ENCODE results near the gene WDFY2. TPM values are rescaled to one million over a fixed set of nuclear protein-coding genes. Genes with fewer than 3 reads are reported as not detected.

The WDFY2 gene
- total RNA-seq, 1 experiment from 2014 or later: 25.7 TPM

DNA sequence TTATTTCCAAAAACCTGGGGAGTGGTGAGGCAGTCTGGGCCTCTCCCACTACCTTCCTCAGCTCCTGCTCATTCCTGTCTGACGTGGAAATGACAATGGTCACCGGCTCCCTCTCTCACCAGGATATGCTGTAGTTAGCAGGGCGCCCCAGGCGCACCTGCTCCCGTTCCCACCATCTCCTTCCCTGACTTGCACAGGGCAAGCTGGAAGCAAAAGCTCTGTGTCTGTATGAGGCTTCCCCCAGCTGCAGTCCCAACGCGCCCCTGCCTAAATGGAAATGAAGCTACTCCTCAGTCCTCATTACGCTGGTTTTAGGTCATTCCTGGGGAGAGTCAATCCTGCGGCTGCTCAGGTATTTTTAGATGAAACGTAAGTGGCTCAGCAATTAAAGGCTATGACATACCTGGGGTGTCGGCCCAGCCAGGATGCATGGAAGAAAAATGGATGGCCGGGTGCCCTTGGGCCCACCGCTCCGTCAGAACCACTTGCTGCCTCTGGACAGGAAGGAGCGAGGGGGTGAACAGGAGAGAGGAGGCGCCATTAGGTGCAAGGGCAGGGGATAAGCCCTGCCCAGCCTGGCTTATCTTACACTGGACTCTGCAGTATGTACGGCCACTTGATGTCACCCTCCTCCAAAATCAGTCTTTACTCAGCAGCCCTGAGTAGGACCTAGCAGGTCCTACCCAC is 187.3 kb downstream of the WDFY2 start (continued):
- TF ChIP-seq CBFB (CRISPR knock-in tag; IDR thresholded peaks at IDR 0.05; ENCODE audit: low read depth): no peak

DNA sequence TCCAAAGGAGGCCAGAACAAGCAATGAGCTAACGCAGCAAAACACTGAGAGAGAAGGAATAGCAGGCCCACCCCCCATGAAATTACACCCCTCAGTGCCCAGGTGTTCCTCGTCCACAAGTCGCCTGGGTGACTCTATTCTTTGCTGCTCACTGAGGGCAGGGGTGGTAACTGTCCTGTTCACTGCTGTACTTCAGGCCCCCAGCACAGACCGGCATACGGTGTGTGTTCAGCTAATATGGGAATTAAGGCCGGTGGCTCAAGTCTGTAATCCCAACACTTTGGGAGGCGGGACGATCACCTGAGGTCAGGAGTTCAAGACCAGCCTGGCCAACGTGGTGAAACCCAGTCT is 187.8 kb downstream of the WDFY2 start:
- DNase-seq (ENCODE audit: low spot score): no peak
- ATAC-seq: no peak
- H3K4me1 Mint-ChIP-seq: peaks cover 23% of the 10 kb centered on the region
- no peaks in the 10 kb centered on the region for H3K36me3 Mint-ChIP-seq
- no peak overlapping the region for H3K27ac Mint-ChIP-seq
- no peaks in the 10 kb centered on the region; the same call in 1 of the 2 replicates for H3K9me3 Mint-ChIP-seq
- TF ChIP-seq NR1H2 (CRISPR knock-in tag; IDR thresholded peaks at IDR 0.05) (no peak), PRRX2 (CRISPR knock-in tag; IDR thresholded peaks at IDR 0.05) (no peak), ZNF138 (CRISPR knock-in tag; conservative IDR thresholded peaks at IDR 0.05) (no peak), ZNF416 (CRISPR knock-in tag; IDR thresholded peaks at IDR 0.05) (no peak), IRF2 (CRISPR knock-in tag; IDR thresholded peaks at IDR 0.05; ENCODE audit: borderline replicate concordance, low read depth) (no peak), TCF7 (CRISPR knock-in tag; IDR thresholded peaks at IDR 0.05; ENCODE audit: low read depth) (no peak), RORB (CRISPR knock-in tag; IDR thresholded peaks at IDR 0.05) (no peak), E2F5 (CRISPR knock-in tag; IDR thresholded peaks at IDR 0.05) (no peak), SP1 (CRISPR knock-in tag; conservative IDR thresholded peaks at IDR 0.05) (no peak)
- TF ChIP-seq, protein P1, sequence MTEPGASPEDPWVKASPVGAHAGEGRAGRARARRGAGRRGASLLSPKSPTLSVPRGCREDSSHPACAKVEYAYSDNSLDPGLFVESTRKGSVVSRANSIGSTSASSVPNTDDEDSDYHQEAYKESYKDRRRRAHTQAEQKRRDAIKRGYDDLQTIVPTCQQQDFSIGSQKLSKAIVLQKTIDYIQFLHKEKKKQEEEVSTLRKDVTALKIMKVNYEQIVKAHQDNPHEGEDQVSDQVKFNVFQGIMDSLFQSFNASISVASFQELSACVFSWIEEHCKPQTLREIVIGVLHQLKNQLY (CRISPR knock-in tag; IDR thresholded peaks at IDR 0.05): no peak
- TF ChIP-seq, protein P2, sequence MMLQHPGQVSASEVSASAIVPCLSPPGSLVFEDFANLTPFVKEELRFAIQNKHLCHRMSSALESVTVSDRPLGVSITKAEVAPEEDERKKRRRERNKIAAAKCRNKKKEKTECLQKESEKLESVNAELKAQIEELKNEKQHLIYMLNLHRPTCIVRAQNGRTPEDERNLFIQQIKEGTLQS (CRISPR knock-in tag; conservative IDR thresholded peaks at IDR 0.05): no peak
- no peaks in the 10 kb centered on the region for H3K27me3 Mint-ChIP-seq (ENCODE audit: low read depth)
- ChIA-PET CTCF (interaction anchor here (1.2 to 7.3 kb wide), 4 partner anchors 11 to 647 kb away, joined by 3 to 65 read pairs (median 6); no protein-coding TSS in a partner anchor), POLR2A (no interaction called here)
- no peak overlapping the region for H3K4me3 Mint-ChIP-seq

DNA sequence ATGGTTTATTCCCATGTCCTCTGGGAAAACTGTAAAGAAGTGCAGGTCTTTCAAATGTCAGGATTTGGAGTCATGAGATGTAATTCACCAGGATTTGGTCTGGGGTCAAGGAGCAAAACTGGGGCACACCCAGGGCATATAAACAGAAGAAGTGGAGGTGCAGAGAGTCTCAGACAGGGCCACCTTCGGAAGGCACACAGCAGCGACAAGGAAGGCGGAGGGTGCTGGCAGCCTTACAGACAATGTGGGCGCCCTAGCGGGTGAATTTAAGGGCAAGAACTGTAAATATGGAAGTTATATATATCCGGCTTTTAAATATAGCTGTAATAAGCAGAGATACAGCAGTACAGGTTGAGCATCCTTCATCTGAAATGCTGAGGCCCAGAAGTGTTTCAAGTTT is 188.5 kb downstream of the WDFY2 start:
- DNase-seq (ENCODE audit: low spot score) (no peak), ATAC-seq (no peak)
- POLR2A ChIA-PET: no interaction called here
- H3K27ac Mint-ChIP-seq: no peak overlapping the region; the same call in 1 of the 2 replicates
- H3K4me3 Mint-ChIP-seq: no peak overlapping the region
- CTCF ChIA-PET: interaction anchor here (7.3 kb wide), 1 partner anchor 25 kb away, joined by 65 read pairs; no protein-coding TSS in a partner anchor
- no peaks in the 10 kb centered on the region; the same call in 1 of the 2 replicates for H3K9me3 Mint-ChIP-seq
- peaks cover 19% of the 10 kb centered on the region for H3K4me1 Mint-ChIP-seq
- no peaks in the 10 kb centered on the region for H3K27me3 Mint-ChIP-seq (ENCODE audit: low read depth)
- H3K36me3 Mint-ChIP-seq: no peaks in the 10 kb centered on the region
- TF ChIP-seq FOXP1 (CRISPR knock-in tag; IDR thresholded peaks at IDR 0.05; ENCODE audit: borderline replicate concordance) (no peak), ETV6 (CRISPR knock-in tag; IDR thresholded peaks at IDR 0.05) (no peak), ZNF232 (CRISPR knock-in tag; IDR thresholded peaks at IDR 0.05) (no peak), OVOL2 (CRISPR knock-in tag; IDR thresholded peaks at IDR 0.05; ENCODE audit: borderline replicate concordance) (no peak), ZNF138 (CRISPR knock-in tag; conservative IDR thresholded peaks at IDR 0.05) (no peak), FOXJ3 (CRISPR knock-in tag; IDR thresholded peaks at IDR 0.05; ENCODE audit: borderline replicate concordance) (no peak), MXD4 (CRISPR knock-in tag; IDR thresholded peaks at IDR 0.05; ENCODE audit: borderline replicate concordance) (no peak), ZNF396 (CRISPR knock-in tag; IDR thresholded peaks at IDR 0.05; ENCODE audit: borderline replicate concordance) (no peak), ZNF416 (CRISPR knock-in tag; IDR thresholded peaks at IDR 0.05) (no peak)
- TF ChIP-seq, protein P3, sequence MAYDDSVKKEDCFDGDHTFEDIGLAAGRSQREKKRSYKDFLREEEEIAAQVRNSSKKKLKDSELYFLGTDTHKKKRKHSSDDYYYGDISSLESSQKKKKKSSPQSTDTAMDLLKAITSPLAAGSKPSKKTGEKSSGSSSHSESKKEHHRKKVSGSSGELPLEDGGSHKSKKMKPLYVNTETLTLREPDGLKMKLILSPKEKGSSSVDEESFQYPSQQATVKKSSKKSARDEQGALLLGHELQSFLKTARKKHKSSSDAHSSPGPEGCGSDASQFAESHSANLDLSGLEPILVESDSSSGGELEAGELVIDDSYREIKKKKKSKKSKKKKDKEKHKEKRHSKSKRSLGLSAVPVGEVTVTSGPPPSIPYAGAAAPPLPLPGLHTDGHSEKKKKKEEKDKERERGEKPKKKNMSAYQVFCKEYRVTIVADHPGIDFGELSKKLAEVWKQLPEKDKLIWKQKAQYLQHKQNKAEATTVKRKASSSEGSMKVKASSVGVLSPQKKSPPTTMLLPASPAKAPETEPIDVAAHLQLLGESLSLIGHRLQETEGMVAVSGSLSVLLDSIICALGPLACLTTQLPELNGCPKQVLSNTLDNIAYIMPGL (CRISPR knock-in tag; IDR thresholded peaks at IDR 0.05): no peak
- TF ChIP-seq, protein P4, sequence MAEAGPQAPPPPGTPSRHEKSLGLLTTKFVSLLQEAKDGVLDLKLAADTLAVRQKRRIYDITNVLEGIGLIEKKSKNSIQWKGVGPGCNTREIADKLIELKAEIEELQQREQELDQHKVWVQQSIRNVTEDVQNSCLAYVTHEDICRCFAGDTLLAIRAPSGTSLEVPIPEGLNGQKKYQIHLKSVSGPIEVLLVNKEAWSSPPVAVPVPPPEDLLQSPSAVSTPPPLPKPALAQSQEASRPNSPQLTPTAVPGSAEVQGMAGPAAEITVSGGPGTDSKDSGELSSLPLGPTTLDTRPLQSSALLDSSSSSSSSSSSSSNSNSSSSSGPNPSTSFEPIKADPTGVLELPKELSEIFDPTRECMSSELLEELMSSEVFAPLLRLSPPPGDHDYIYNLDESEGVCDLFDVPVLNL (CRISPR knock-in tag; IDR thresholded peaks at IDR 0.05; ENCODE audit: borderline replicate concordance, low read depth): no peak
- TF ChIP-seq, protein P5, sequence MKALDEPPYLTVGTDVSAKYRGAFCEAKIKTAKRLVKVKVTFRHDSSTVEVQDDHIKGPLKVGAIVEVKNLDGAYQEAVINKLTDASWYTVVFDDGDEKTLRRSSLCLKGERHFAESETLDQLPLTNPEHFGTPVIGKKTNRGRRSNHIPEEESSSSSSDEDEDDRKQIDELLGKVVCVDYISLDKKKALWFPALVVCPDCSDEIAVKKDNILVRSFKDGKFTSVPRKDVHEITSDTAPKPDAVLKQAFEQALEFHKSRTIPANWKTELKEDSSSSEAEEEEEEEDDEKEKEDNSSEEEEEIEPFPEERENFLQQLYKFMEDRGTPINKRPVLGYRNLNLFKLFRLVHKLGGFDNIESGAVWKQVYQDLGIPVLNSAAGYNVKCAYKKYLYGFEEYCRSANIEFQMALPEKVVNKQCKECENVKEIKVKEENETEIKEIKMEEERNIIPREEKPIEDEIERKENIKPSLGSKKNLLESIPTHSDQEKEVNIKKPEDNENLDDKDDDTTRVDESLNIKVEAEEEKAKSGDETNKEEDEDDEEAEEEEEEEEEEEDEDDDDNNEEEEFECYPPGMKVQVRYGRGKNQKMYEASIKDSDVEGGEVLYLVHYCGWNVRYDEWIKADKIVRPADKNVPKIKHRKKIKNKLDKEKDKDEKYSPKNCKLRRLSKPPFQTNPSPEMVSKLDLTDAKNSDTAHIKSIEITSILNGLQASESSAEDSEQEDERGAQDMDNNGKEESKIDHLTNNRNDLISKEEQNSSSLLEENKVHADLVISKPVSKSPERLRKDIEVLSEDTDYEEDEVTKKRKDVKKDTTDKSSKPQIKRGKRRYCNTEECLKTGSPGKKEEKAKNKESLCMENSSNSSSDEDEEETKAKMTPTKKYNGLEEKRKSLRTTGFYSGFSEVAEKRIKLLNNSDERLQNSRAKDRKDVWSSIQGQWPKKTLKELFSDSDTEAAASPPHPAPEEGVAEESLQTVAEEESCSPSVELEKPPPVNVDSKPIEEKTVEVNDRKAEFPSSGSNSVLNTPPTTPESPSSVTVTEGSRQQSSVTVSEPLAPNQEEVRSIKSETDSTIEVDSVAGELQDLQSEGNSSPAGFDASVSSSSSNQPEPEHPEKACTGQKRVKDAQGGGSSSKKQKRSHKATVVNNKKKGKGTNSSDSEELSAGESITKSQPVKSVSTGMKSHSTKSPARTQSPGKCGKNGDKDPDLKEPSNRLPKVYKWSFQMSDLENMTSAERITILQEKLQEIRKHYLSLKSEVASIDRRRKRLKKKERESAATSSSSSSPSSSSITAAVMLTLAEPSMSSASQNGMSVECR (CRISPR knock-in tag; IDR thresholded peaks at IDR 0.05; ENCODE audit: borderline replicate concordance): no peak

Data from WTC11 (cell line).